H1 (cell line): Measurements from ENCODE around the gene PRSS50.

ENCODE experiments used
- EZH2 ChIP-seq: fragments of 200-600 bp; sonication (generic); IDR thresholded peaks from 2 replicates; pipeline ENCODE4 v1.7.1; 2012; ENCODE audit warnings: low read depth, mild to moderate bottlenecking, moderate library complexity, low read length, inconsistent platforms; ENCODE audit not compliant: severe bottlenecking
- KDM1A ChIP-seq: fragments of 200-600, 300-600 bp; sonication (generic); IDR thresholded peaks from 2 replicates; pipeline ENCODE4 v1.7.1; 2016; ENCODE audit warnings: mild to moderate bottlenecking, low read length, borderline replicate concordance
- POLR2A ChIP-seq, 2 experiments: IDR thresholded peaks; 1 replicate in 1 of 2; 2 replicates in 1 of 2; pipeline ENCODE4 v1.6.1; 2011; ENCODE audit warnings: low read depth in 2 of 2, low read length in 2 of 2, mild to moderate bottlenecking in 2 of 2; ENCODE audit errors: control extremely low read depth in 1 of 2
- POLR2AphosphoS5 ChIP-seq: IDR thresholded peaks from 2 replicates; pipeline ENCODE4 v1.6.1; 2011; ENCODE audit warnings: low read depth, low read length
- TF ChIP-seq, protein P1 (sequence below), 3 experiments: IDR thresholded peaks; 1 replicate in 2 of 3; 2 replicates in 1 of 3; pipeline versions ENCODE4 v1.5.1 to v1.6.1; 2011; ENCODE audit warnings: low read length in 3 of 3, mild to moderate bottlenecking in 3 of 3, inconsistent platforms in 2 of 3, low read depth in 1 of 3, moderate library complexity in 1 of 3; ENCODE audit not compliant: insufficient read depth in 1 of 3; ENCODE audit errors: control extremely low read depth in 1 of 3
- TF ChIP-seq, protein P2 (sequence below): IDR thresholded peaks from 2 replicates; pipeline ENCODE4 v1.6.1; 2012; ENCODE audit warnings: inconsistent platforms

DNA sequence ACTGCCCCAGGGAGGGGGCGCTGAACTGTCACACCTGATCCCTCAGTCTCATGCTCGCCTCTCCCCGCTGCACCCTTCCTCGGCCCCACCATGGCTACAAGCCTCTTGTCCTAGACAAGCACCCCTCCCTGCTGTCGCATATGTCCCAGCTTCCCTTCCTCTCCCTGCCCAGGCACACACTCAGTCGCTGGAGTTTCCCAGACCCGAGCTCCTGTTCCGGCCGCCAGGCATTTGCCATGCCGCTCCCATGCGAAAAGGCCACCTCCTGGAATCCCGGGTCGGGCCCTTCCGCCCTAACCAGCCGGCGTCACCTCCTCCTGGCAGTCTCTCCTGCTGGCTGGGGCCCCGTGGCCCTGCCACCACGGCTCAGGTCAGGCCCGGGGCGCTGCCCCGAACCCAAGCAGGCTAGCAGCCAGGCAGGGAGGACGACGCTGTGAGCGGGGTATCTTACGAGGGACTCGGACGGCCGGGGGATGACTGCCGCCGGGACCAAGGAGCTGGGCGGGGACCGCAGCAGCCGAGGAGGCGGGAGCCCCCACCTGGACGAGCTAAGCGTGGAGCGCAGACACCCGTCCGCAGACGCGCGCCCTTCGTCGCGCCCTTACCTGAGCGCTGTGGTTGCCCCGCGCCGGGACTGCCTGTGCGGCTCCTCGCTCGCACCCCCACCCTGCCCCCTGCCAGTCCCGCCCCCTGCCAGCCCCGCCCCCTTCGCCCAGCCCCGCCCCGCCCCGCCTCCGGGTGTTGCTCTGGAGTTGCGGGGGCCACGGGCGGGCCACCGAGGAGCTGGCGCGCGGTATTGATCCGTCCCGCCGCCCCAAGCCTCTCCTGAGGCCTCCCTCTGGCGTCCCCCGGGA, 24.4 kb downstream of the PRSS50 start, which contains the start of gene ALS2CL:
- TF ChIP-seq, protein P1, sequence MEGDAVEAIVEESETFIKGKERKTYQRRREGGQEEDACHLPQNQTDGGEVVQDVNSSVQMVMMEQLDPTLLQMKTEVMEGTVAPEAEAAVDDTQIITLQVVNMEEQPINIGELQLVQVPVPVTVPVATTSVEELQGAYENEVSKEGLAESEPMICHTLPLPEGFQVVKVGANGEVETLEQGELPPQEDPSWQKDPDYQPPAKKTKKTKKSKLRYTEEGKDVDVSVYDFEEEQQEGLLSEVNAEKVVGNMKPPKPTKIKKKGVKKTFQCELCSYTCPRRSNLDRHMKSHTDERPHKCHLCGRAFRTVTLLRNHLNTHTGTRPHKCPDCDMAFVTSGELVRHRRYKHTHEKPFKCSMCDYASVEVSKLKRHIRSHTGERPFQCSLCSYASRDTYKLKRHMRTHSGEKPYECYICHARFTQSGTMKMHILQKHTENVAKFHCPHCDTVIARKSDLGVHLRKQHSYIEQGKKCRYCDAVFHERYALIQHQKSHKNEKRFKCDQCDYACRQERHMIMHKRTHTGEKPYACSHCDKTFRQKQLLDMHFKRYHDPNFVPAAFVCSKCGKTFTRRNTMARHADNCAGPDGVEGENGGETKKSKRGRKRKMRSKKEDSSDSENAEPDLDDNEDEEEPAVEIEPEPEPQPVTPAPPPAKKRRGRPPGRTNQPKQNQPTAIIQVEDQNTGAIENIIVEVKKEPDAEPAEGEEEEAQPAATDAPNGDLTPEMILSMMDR (IDR thresholded peaks at IDR 0.05; ENCODE audit: control extremely low read depth in 1 of 3, insufficient read depth in 1 of 3, low read depth in 1 of 3, low read length in 3 of 3) = no peak
- TF ChIP-seq KDM1A (no peak), POLR2A (IDR thresholded peaks at IDR 0.05; ENCODE audit: control extremely low read depth in 1 of 2, low read depth in 2 of 2, low read length in 2 of 2) (no peak), POLR2AphosphoS5 (no peak), EZH2 (peak; percentile 52)
- TF ChIP-seq, protein P2, sequence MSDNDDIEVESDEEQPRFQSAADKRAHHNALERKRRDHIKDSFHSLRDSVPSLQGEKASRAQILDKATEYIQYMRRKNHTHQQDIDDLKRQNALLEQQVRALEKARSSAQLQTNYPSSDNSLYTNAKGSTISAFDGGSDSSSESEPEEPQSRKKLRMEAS = peak; percentile 20; the same call in 1 of the 2 replicates
